NCI-H82 treated with DMSO at 0.1 percent for 48 hours (cell line): ENCODE results near the gene UGT1A9.

Experiments used
- DNase-seq: peaks from one replicate; lab custom pipeline; 2025; ENCODE audit not compliant: unreplicated experiment; lab: John Stamatoyannopoulos, UW

Gene UGT1A9

DNA sequence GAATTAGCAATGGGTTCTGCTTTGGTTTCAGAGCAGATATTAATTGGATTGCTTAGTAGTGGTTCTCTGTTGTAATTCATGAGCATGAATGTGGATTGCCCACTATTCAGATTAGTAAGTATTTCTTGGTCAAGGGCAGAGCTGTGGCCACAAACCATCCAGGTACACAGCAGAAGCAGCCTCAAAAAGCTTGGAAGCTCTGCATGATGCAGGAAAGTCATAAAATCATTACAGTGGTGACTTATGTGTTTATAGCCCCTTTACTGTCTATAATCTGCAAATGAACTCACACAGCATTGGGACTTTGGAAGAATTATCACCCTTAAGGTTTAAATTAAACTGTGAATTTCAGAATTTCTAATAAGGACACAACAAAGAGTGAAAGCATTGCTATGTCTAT, 86.4 kb downstream of the UGT1A9 start:
- DNase-seq: no peak

DNA sequence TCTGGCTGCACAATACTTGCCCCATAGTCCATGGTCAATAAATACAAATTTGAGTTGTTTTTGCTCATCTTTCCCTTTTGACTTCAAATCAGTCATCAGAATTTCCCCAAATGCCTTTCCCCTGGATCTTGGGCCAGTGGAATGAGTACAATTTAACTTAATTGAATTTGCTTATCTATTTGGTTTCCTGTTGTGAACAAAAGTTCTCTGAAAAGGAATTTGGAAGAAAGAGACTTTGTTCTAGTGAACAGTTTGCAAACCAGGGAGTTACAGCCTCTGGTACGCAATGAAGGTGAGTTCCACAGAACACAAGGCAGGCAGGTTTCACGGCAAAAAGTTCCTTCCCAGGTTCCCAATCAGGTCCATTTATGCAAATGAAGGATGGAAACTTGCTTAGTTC, 87.2 kb downstream of the UGT1A9 start:
- DNase-seq: no peak

GRCh38 chr2:233760043-233760442, 88.3 kb downstream of the UGT1A9 start, which contains the start of gene UGT1A1:
Gene UGT1A1, plus strand, starts transcription at chr2:233760270. Its CDS starts 18 bp downstream, at chr2:233760288.
- no peak for DNase-seq

DNA sequence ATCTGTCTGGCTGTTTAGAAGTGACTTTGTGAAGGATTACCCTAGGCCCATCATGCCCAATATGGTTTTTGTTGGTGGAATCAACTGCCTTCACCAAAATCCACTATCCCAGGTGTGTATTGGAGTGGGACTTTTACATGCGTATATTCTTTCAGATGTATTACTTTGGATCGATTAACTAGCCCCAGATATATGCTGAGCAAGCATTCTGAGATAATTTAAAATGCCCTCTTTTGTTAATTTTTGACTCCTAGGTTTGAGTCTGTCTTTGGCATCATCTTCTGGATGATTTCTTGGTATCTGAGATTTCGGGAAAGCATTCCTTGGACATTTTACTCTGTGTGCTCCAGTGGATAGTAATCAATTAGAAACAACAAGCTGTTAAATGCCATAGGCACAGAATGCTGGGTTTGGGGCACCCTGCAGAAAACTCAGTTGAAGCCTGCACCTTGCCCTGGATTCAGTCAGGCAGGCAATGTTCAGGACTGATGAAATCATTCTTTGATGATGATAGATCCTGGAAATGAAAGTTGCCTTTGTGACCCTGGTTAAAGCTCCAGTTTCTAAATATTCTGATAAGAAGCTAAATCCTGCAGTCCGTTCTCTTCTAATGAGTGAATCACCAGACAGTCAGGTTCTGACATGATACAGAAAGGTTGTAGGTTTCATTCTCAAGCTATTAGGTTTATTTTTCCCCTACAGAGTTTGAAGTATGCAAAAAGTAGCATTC, 89.5 kb downstream of the UGT1A9 start:
- DNase-seq: no peak

- DNase-seq: no peak
Measured at GRCh38 chr2:233764264-233764663, 92.6 kb downstream of the UGT1A9 start.

DNA sequence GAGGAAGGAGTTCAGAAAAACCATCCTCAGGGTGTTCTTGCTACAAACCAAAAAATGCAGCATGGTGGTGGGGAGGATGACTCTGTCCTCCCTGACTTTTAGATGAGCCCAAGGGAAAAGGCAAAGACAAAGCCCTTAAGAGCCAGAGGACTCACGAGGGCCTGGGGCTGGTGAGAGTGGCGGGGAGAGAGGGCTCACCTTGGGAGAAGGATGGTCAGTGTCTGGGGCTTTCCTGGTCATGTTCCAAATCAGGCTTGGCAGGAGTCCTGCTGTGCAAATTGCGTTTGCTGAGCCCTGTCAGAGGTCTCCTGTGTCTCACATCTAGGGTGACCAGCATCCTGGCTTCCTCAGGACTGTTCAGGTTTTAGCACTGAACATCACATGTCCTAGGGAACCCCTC, 93.1 kb downstream of the UGT1A9 start:
- DNase-seq: no peak

GRCh38 chr2:233766416-233766815, 94.7 kb downstream of the UGT1A9 start:
- DNase-seq: no peak

- no peak for DNase-seq
Measured at GRCh38 chr2:233768076-233768475, 96.4 kb downstream of the UGT1A9 start.

DNA sequence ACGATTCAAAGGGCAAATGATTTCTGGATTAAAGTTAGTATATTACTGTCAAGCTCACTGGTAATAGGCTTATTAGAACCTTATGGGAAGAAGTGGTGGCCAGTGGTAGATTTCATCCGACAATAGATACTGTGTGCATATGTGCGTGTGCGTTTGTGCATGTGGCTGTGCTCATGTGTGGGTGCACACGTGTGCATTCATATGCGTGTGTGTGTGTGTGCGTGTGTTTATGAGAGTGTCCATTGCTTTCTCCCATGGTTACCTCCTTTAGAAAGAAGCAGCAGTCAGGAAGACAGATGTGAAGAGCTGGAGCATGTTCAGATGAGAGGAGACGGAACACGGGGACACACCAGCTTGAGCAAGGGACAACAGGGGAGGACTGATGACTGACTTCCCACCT, 97.6 kb downstream of the UGT1A9 start:
- DNase-seq: no peak

- DNase-seq: no peak
Measured at GRCh38 chr2:233772153-233772552, 100.5 kb downstream of the UGT1A9 start.

- DNase-seq: no peak
Measured at GRCh38 chr2:233772583-233772982, 100.9 kb downstream of the UGT1A9 start.

DNA sequence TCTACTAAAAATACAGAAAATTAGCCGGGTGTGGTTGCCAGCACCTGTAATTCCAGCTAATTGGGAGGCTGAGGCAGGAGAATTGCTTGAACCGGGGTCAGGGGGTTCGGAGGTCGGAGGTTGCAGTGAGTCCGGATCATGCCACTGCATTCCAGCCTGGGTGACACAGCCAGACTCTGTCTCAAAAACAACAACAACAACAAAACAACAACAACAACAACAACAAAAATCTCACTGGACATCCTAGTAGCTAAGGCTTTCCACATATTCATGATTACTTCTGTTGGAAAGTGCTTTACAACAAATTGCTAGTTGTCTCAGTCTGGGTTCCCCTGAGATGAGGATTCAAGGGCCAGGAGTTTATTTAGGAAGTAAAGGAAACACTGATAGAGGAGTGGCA, 102.2 kb downstream of the UGT1A9 start:
- DNase-seq: no peak

DNA sequence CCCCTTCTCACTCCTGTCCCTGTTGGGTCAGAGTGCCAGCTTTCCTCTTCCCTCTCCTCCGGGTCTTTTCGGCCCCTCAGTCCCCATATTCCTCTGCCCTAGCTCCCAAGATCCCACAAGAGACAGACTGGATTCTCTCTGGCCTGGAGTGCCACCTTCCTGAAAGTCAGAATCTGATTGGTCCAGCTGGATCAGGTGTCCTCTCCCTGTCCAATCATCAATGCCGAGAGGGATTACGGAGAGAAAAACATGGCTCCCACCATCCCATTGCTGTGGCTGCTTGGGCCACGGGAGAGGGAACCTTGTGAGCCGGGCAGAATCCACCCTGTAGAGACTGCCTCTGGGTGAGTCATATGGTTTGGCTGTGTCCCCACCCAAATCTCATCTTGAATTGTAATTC, 103.7 kb downstream of the UGT1A9 start:
- no peak for DNase-seq

GRCh38 chr2:233778030-233778429, 106.3 kb downstream of the UGT1A9 start, which contains the start of gene MROH2A:
Gene MROH2A, plus strand, starts transcription at chr2:233778330. Its CDS starts 1,029 bp downstream, at chr2:233779359.
- DNase-seq: no peak

GRCh38 chr2:233779722-233780121, 108.0 kb downstream of the UGT1A9 start:
- no peak for DNase-seq

DNA sequence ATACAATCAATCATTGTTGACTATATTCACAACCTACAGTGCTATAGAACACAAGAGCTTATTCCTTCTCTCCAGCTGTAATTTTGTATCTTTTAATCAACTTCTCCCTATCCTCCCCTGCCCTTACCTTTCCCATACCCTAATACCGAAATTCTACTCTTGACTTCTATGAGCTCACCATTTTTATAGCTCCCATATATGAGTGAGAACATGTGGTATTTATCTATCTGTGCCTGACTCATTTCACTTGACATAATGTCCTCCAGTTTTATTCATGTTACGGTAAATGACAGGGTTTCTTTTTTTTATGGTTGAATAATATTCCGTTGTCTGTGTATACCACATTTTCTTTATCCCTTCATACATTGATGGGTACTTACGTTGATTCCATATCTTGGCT, 109.1 kb downstream of the UGT1A9 start:
- DNase-seq: no peak

- no peak for DNase-seq
Measured at GRCh38 chr2:233789554-233789953, 117.9 kb downstream of the UGT1A9 start.

GRCh38 chr2:233791151-233791882, 119.6 kb downstream of the UGT1A9 start:
- DNase-seq: no peak

DNA sequence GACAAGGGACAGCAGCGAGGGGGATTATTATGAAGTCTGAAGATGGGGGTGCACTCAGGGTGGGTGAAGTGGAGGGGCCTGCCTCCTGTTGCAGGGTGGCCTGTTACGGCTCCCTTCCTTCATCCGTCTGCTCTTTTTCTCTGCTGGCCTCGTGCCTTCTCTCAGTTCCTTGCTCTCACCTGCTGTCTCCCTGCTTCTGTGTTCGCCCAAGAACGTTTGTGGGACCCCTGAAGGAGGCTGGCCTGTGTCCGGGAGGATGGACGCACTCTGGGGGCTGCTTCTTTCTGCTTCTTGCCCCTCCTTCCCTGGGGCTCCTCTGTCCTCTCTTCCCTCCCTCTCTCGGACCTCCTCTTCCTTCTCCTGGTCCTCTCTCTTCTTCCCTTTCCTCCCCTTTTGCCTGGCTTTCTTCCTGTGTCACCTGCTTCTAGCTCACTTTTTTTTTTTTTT, 120.2 kb downstream of the UGT1A9 start:
- no peak for DNase-seq

DNA sequence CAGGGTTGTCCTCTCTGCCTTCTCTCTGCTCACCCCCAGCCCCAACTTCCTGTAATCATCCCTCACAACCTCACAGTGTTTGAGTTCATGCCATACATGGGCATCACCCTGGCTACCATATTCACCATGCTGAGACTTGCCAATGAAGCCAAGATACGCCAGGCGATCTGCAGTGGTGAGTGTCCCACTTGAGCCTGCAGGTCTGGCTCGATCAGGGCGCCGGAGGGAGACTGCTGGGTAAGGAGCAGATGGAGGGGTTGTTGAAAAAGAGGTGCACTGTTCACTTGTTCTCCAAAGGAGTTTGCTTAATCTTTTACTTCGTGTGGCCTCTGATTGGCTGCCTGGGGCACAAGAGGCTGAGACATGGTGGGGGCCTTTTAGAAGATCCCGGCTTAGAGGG, 121.0 kb downstream of the UGT1A9 start:
- no peak for DNase-seq

GRCh38 chr2:233793465-233794127, 121.9 kb downstream of the UGT1A9 start:
- no peak for DNase-seq

- no peak for DNase-seq
Measured at GRCh38 chr2:233794128-233794658, 122.5 kb downstream of the UGT1A9 start.
